NB4 (cell line): ENCODE measurements around the gene CLDN20.

Experiments
- POLR2A ChIP-seq: IDR thresholded peaks from 2 replicates; pipeline ENCODE4 v1.6.1; 2011; ENCODE audit warnings: mild to moderate bottlenecking; ENCODE audit not compliant: insufficient read length; ENCODE audit errors: extremely low read depth
- TF ChIP-seq, protein P1 (sequence below): IDR thresholded peaks from 2 replicates; pipeline ENCODE4 v1.6.1; 2011; ENCODE audit warnings: low read depth, low read length
- TF ChIP-seq, protein P2 (sequence below): IDR thresholded peaks from one replicate; pipeline ENCODE4 v1.5.1; 2012; ENCODE audit warnings: low read depth, low read length

DNA sequence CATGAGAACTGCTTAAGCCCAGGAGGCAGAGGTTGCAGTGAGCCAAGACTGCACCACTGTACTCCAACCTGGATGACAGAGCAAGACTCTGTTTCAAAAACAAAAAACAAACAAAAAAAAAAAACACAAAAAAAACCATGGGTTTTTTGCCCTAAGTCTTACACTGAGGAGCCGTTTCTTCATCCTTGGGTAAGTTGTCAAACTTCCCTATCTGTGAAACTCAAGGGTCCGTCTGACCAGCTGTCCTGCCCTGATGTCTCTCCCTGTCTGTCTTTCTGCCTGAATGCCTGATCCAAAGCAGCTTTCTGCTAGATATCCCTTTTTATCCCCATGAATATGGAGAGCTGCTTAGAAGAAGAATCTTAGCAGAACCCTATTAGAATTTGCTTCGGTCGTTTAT, 41.3 kb upstream of the CLDN20 start:
- TF ChIP-seq, protein P1, sequence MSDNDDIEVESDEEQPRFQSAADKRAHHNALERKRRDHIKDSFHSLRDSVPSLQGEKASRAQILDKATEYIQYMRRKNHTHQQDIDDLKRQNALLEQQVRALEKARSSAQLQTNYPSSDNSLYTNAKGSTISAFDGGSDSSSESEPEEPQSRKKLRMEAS: no peak
- TF ChIP-seq, protein P2, sequence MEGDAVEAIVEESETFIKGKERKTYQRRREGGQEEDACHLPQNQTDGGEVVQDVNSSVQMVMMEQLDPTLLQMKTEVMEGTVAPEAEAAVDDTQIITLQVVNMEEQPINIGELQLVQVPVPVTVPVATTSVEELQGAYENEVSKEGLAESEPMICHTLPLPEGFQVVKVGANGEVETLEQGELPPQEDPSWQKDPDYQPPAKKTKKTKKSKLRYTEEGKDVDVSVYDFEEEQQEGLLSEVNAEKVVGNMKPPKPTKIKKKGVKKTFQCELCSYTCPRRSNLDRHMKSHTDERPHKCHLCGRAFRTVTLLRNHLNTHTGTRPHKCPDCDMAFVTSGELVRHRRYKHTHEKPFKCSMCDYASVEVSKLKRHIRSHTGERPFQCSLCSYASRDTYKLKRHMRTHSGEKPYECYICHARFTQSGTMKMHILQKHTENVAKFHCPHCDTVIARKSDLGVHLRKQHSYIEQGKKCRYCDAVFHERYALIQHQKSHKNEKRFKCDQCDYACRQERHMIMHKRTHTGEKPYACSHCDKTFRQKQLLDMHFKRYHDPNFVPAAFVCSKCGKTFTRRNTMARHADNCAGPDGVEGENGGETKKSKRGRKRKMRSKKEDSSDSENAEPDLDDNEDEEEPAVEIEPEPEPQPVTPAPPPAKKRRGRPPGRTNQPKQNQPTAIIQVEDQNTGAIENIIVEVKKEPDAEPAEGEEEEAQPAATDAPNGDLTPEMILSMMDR: no peak
- TF ChIP-seq POLR2A: no peak
